BE2C (cell line): ENCODE measurements around the gene EXOC3.

Experiments used
- DNase-seq: peaks from one replicate; pipeline ENCODE4 v3.0.0-alpha.2; 2020
- H3K27me3 ChIP-seq: fragments of 250-450 bp; sonication (Bioruptor Pico); 2 replicates; pipeline ENCODE4 v1.5.1; 2020; ENCODE audit warnings: mild to moderate bottlenecking
- H3K36me3 ChIP-seq: fragments of 250-450 bp; sonication (Bioruptor Pico); 2 replicates; pipeline ENCODE4 v1.5.1; 2020; ENCODE audit warnings: mild to moderate bottlenecking
- H3K4me1 ChIP-seq: fragments of 250-450 bp; sonication (Bioruptor Pico); 2 replicates; pipeline ENCODE4 v1.5.1; 2020
- H3K4me3 ChIP-seq: 2 replicates; pipeline ENCODE4 v1.5.1; 2011; ENCODE audit warnings: low read depth, low read length
- H3K9me3 ChIP-seq: fragments of 250-450 bp; sonication (Bioruptor Pico); 2 replicates; pipeline ENCODE4 v1.5.1; 2020
- CTCF ChIP-seq: IDR thresholded peaks from 2 replicates; pipeline ENCODE4 v1.5.1; 2012; ENCODE audit warnings: mild to moderate bottlenecking, low read depth, low read length

EXOC3 gene

GRCh38 chr5:497871-498509 lies 55.0 kb downstream of the EXOC3 start:
- no peak for DNase-seq
- Histone ChIP-seq H3K4me1 (peaks cover 4% of the 10 kb centered on the region; the same call in 1 of the 2 replicates), H3K36me3 (no peaks in the 10 kb centered on the region), H3K4me3 (no peak overlapping the region), H3K9me3 (no peaks in the 10 kb centered on the region), H3K27me3 (no peaks in the 10 kb centered on the region)
- no peak for TF ChIP-seq CTCF

GRCh38 chr5:499233-500209 lies 56.5 kb downstream of the EXOC3 start:
- Histone ChIP-seq H3K9me3 (no peaks in the 10 kb centered on the region), H3K36me3 (no peaks in the 10 kb centered on the region), H3K27me3 (no peaks in the 10 kb centered on the region), H3K4me3 (no peak overlapping the region), H3K4me1 (peaks cover 4% of the 10 kb centered on the region; the same call in 1 of the 2 replicates)
- DNase-seq: peak; percentile 56
- TF ChIP-seq CTCF: no peak

- no peak for TF ChIP-seq CTCF
- H3K4me3 ChIP-seq: no peak overlapping the region
- DNase-seq: no peak
- no peaks in the 10 kb centered on the region for H3K9me3 ChIP-seq
- no peaks in the 10 kb centered on the region for H3K27me3 ChIP-seq
- peaks cover 4% of the 10 kb centered on the region; the same call in 1 of the 2 replicates for H3K4me1 ChIP-seq
- H3K36me3 ChIP-seq: no peaks in the 10 kb centered on the region
Measured at GRCh38 chr5:500491-500890, 57.5 kb downstream of the EXOC3 start.

GRCh38 chr5:501105-501830 lies 58.3 kb downstream of the EXOC3 start:
- no peaks in the 10 kb centered on the region for H3K9me3 ChIP-seq
- TF ChIP-seq CTCF: no peak
- H3K4me3 ChIP-seq: no peak overlapping the region
- H3K36me3 ChIP-seq: no peaks in the 10 kb centered on the region
- peaks cover 4% of the 10 kb centered on the region; the same call in 1 of the 2 replicates for H3K4me1 ChIP-seq
- no peaks in the 10 kb centered on the region for H3K27me3 ChIP-seq
- no peak for DNase-seq

- no peaks in the 10 kb centered on the region for H3K9me3 ChIP-seq
- no peak for DNase-seq
- no peaks in the 10 kb centered on the region for H3K36me3 ChIP-seq
- no peak overlapping the region for H3K4me3 ChIP-seq
- no peaks in the 10 kb centered on the region for H3K27me3 ChIP-seq
- TF ChIP-seq CTCF: no peak
- peaks cover 4% of the 10 kb centered on the region; the same call in 1 of the 2 replicates for H3K4me1 ChIP-seq
Measured at GRCh38 chr5:501831-502184, 58.8 kb downstream of the EXOC3 start.
